ENCODE measurements around the gene SAA2. TPM values are rescaled to one million over a fixed set of nuclear protein-coding genes. Genes with fewer than 3 reads are reported as not detected.
"Not testable (repeated sequence)": the region's sequence is repeated elsewhere in the genome, so short reads cannot be mapped to it uniquely, and the experiment has no call there.

SAA2 gene
- total RNA-seq, 1 donor from 2014 or later: 0.35 TPM

- no peak for TF ChIP-seq CTCF (IDR thresholded peaks at IDR 0.05)
- ChIA-PET CTCF (no interaction called here), POLR2A (no interaction called here)
- H3K36me3 Mint-ChIP-seq (ENCODE audit: low read depth): no peaks in the 10 kb centered on the region
- no peaks in the 10 kb centered on the region for H3K9me3 Mint-ChIP-seq
- H3K27me3 Mint-ChIP-seq: no peaks in the 10 kb centered on the region
- DNase-seq (no peak), ATAC-seq (ENCODE audit: low read depth) (no peak)
- intact Hi-C loops (cut with micrococcal nuclease): no loop called here
- H3K27ac Mint-ChIP-seq: no peak overlapping the region
- peaks cover 9% of the 10 kb centered on the region for H3K4me1 Mint-ChIP-seq
- H3K4me3 Mint-ChIP-seq: no peak overlapping the region
These were observed 13.3 kb upstream of the SAA2 start for GRCh38 chr11:18261721-18262120.

- no peak overlapping the region for H3K27ac Mint-ChIP-seq
- H3K27me3 Mint-ChIP-seq: no peaks in the 10 kb centered on the region
- DNase-seq (no peak), ATAC-seq (ENCODE audit: low read depth) (no peak)
- no peak overlapping the region for H3K4me3 Mint-ChIP-seq
- ChIA-PET POLR2A (no interaction called here), CTCF (no interaction called here)
- H3K9me3 Mint-ChIP-seq: no peaks in the 10 kb centered on the region
- TF ChIP-seq CTCF (IDR thresholded peaks at IDR 0.05): no peak
- H3K4me1 Mint-ChIP-seq: peaks cover 3% of the 10 kb centered on the region
- H3K36me3 Mint-ChIP-seq (ENCODE audit: low read depth): no peaks in the 10 kb centered on the region
- intact Hi-C loops (cut with micrococcal nuclease): no loop called here
These were observed 10.8 kb upstream of the SAA2 start for GRCh38 chr11:18259259-18259658.

- POLR2A ChIA-PET: no interaction called here
- ATAC-seq (ENCODE audit: low read depth): no peak
- CTCF ChIA-PET: no interaction called here
These were observed 6.4 kb upstream of the SAA2 start for GRCh38 chr11:18254781-18255361.

GRCh38 chr11:18253778-18254338 lies 5.4 kb upstream of the SAA2 start:
- CTCF ChIA-PET: no interaction called here
- no peak for TF ChIP-seq CTCF (IDR thresholded peaks at IDR 0.05)
- no peak overlapping the region for H3K4me3 Mint-ChIP-seq
- no peak overlapping the region for H3K27ac Mint-ChIP-seq
- ATAC-seq (ENCODE audit: low read depth) (no peak), DNase-seq (no peak)
- H3K9me3 Mint-ChIP-seq: no peaks in the 10 kb centered on the region
- intact Hi-C loops (cut with micrococcal nuclease): no loop called here
- no peaks in the 10 kb centered on the region for H3K27me3 Mint-ChIP-seq
- H3K4me1 Mint-ChIP-seq: no peaks in the 10 kb centered on the region
- no peaks in the 10 kb centered on the region for H3K36me3 Mint-ChIP-seq (ENCODE audit: low read depth)
- POLR2A ChIA-PET: no interaction called here

More at GRCh38 chr11:18254781-18255361, 6.4 kb upstream of the SAA2 start:
- Mint-ChIP-seq H3K4me3 (no peak overlapping the region), H3K36me3 (ENCODE audit: low read depth) (no peaks in the 10 kb centered on the region), H3K27ac (no peak overlapping the region), H3K9me3 (no peaks in the 10 kb centered on the region), H3K27me3 (no peaks in the 10 kb centered on the region), H3K4me1 (no peaks in the 10 kb centered on the region)
- no peak for TF ChIP-seq CTCF (IDR thresholded peaks at IDR 0.05)
- intact Hi-C loops (cut with micrococcal nuclease): no loop called here
- DNase-seq: no peak

- Mint-ChIP-seq H3K4me3 (no peak overlapping the region), H3K27me3 (no peaks in the 10 kb centered on the region), H3K9me3 (no peaks in the 10 kb centered on the region), H3K36me3 (ENCODE audit: low read depth) (no peaks in the 10 kb centered on the region), H3K27ac (no peak overlapping the region), H3K4me1 (no peaks in the 10 kb centered on the region)
- ChIA-PET POLR2A (interaction anchor here (0.6 kb wide), 1 partner anchor 93 kb away, joined by 7 read pairs; no protein-coding TSS in a partner anchor), CTCF (no interaction called here)
- no peak for ATAC-seq (ENCODE audit: low read depth)
- no peak for TF ChIP-seq CTCF (IDR thresholded peaks at IDR 0.05)
- DNase-seq: no peak
- intact Hi-C loops (cut with micrococcal nuclease): no loop called here
These were observed 4.8 kb upstream of the SAA2 start for GRCh38 chr11:18253233-18253632.

- intact Hi-C loops (cut with micrococcal nuclease): loop anchor here (10.0 kb wide), 1 partner anchor 278 kb away; the partner anchor contains the start of gene TSG101
- DNase-seq; ATAC-seq (ENCODE audit: low read depth); H3K27me3 Mint-ChIP-seq; H3K36me3 Mint-ChIP-seq (ENCODE audit: low read depth); CTCF ChIA-PET; H3K9me3 Mint-ChIP-seq: not testable (repeated sequence)
- H3K4me3 Mint-ChIP-seq: peak overlapping the region; percentile 74
- H3K4me1 Mint-ChIP-seq: peaks cover 15% of the 10 kb centered on the region
- H3K27ac Mint-ChIP-seq: peak overlapping the region; percentile 86
- POLR2A ChIA-PET: interaction anchor here (0.6 to 1.1 kb wide), 2 partner anchors 18 to 147 kb away, joined by 4 read pairs; partner anchors contain the start of genes LDHA and SAA1
These were observed 1.3 kb downstream of the SAA2 start for GRCh38 chr11:18247191-18247581.

GRCh38 chr11:18246379-18247190 lies 1.9 kb downstream of the SAA2 start:
- Mint-ChIP-seq H3K27ac (peak overlapping the region; percentile 86), H3K4me1 (peaks cover 15% of the 10 kb centered on the region), H3K4me3 (peak overlapping the region; percentile 74)
- ATAC-seq (ENCODE audit: low read depth): peak; percentile 75
- H3K27me3 Mint-ChIP-seq; H3K9me3 Mint-ChIP-seq; CTCF ChIA-PET; DNase-seq; H3K36me3 Mint-ChIP-seq (ENCODE audit: low read depth): not testable (repeated sequence)
- POLR2A ChIA-PET: interaction anchor here (0.6 to 1.1 kb wide), 4 partner anchors 19 to 148 kb away, joined by 3 to 4 read pairs (median 4); partner anchors contain the start of genes LDHA and SAA1
- intact Hi-C loops (cut with micrococcal nuclease): loop anchor here (10.0 kb wide), 1 partner anchor 278 kb away; the partner anchor contains the start of gene TSG101

Measured in activated B cell treated with CpG ODN at 0.5 μM for 24 hours (primary cell).